Osteocyte (in vitro differentiated cells): ENCODE measurements around the gene ARHGAP22. TPM values are rescaled to one million over a fixed set of nuclear protein-coding genes. Genes with fewer than 3 reads are reported as not detected.

Source experiments
- DNase-seq: peaks from one replicate; pipeline ENCODE4 v3.0.0; 2021; ENCODE audit warnings: mixed read lengths; ENCODE audit not compliant: unreplicated experiment; ENCODE audit errors: extremely low spot score
- H3K27ac Mint-ChIP-seq: one replicate; pipeline ENCODE4 v1.8.0; 2021; ENCODE audit warnings: mild to moderate bottlenecking, mixed read lengths; ENCODE audit not compliant: unreplicated experiment
- H3K27me3 Mint-ChIP-seq: one replicate; pipeline ENCODE4 v1.8.0; 2021; ENCODE audit warnings: mixed read lengths; ENCODE audit not compliant: unreplicated experiment
- H3K36me3 Mint-ChIP-seq: one replicate; pipeline ENCODE4 v1.8.0; 2021; ENCODE audit warnings: mixed read lengths; ENCODE audit not compliant: unreplicated experiment
- H3K4me1 Mint-ChIP-seq: one replicate; pipeline ENCODE4 v1.8.0; 2021; ENCODE audit warnings: mixed read lengths; ENCODE audit not compliant: unreplicated experiment
- H3K4me3 Mint-ChIP-seq: one replicate; pipeline ENCODE4 v1.8.0; 2021; ENCODE audit warnings: mild to moderate bottlenecking, moderate library complexity, mixed read lengths; ENCODE audit not compliant: unreplicated experiment
- H3K9me3 Mint-ChIP-seq: one replicate; pipeline ENCODE4 v1.8.0; 2021; ENCODE audit warnings: mixed read lengths; ENCODE audit not compliant: unreplicated experiment
- total RNA-seq: library from RNA; stranded (reverse); gene quantifications from 2 replicates; pipeline ENCODE4 v1.2.1, GENCODE V29; 2021
- TF ChIP-seq, protein P1 (sequence below): fragments of 200-600 bp; sonication (generic); IDR thresholded peaks from 2 replicates; pipeline ENCODE4 v1.5.0; 2021; ENCODE audit warnings: antibody characterized with exemption, mild to moderate bottlenecking, moderate library complexity

Gene ARHGAP22
- total RNA-seq, 1 donor from 2014 or later = 0.64 TPM

DNA sequence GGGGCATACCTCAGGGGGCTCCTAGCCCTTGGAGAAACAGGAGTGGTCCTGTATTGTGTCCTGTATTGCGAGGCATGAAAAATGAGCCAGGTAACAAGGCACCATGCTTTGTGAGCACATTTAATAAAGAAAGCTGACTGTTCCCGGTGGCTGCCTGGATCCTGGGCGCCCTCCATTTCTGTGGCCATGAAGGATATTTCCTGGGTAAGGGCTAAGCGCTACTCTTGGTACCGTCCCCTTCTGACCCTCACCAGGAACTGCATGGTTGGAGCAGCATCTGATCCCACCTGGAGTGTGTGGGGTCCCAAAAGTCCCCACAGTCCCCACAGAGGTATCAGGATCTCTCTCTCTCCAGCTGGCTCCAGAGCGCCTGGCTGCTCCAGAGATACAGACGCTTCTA is 158.9 kb downstream of the ARHGAP22 start:
- H3K9me3 Mint-ChIP-seq = no peaks in the 10 kb centered on the region
- no peak for DNase-seq
- TF ChIP-seq, protein P1, sequence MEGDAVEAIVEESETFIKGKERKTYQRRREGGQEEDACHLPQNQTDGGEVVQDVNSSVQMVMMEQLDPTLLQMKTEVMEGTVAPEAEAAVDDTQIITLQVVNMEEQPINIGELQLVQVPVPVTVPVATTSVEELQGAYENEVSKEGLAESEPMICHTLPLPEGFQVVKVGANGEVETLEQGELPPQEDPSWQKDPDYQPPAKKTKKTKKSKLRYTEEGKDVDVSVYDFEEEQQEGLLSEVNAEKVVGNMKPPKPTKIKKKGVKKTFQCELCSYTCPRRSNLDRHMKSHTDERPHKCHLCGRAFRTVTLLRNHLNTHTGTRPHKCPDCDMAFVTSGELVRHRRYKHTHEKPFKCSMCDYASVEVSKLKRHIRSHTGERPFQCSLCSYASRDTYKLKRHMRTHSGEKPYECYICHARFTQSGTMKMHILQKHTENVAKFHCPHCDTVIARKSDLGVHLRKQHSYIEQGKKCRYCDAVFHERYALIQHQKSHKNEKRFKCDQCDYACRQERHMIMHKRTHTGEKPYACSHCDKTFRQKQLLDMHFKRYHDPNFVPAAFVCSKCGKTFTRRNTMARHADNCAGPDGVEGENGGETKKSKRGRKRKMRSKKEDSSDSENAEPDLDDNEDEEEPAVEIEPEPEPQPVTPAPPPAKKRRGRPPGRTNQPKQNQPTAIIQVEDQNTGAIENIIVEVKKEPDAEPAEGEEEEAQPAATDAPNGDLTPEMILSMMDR = no peak
- H3K27me3 Mint-ChIP-seq = no peaks in the 10 kb centered on the region
- H3K36me3 Mint-ChIP-seq = no peaks in the 10 kb centered on the region
- peaks cover 17% of the 10 kb centered on the region for H3K4me1 Mint-ChIP-seq
- no peak overlapping the region for H3K27ac Mint-ChIP-seq
- H3K4me3 Mint-ChIP-seq = no peak overlapping the region

GRCh38 chr10:48444861-48445841 is 159.7 kb downstream of the ARHGAP22 start:
- peaks cover 17% of the 10 kb centered on the region for H3K4me1 Mint-ChIP-seq
- H3K4me3 Mint-ChIP-seq = no peak overlapping the region
- no peak overlapping the region for H3K27ac Mint-ChIP-seq
- H3K9me3 Mint-ChIP-seq = no peaks in the 10 kb centered on the region
- H3K36me3 Mint-ChIP-seq = no peaks in the 10 kb centered on the region
- no peak for DNase-seq
- H3K27me3 Mint-ChIP-seq = no peaks in the 10 kb centered on the region
- TF ChIP-seq, protein P1 = no peak

- H3K27me3 Mint-ChIP-seq = no peaks in the 10 kb centered on the region
- no peaks in the 10 kb centered on the region for H3K36me3 Mint-ChIP-seq
- H3K4me1 Mint-ChIP-seq = peaks cover 17% of the 10 kb centered on the region
- DNase-seq = no peak
- no peak overlapping the region for H3K4me3 Mint-ChIP-seq
- H3K27ac Mint-ChIP-seq = no peak overlapping the region
- no peaks in the 10 kb centered on the region for H3K9me3 Mint-ChIP-seq
- TF ChIP-seq, protein P1 = peak; percentile 53
Observed at GRCh38 chr10:48444266-48444665, 160.6 kb downstream of the ARHGAP22 start.

GRCh38 chr10:48442809-48443177 is 162.1 kb downstream of the ARHGAP22 start:
- Mint-ChIP-seq H3K9me3 (no peaks in the 10 kb centered on the region), H3K4me3 (no peak overlapping the region), H3K36me3 (peaks cover 7% of the 10 kb centered on the region), H3K4me1 (peaks cover 20% of the 10 kb centered on the region), H3K27ac (no peak overlapping the region), H3K27me3 (no peaks in the 10 kb centered on the region)
- TF ChIP-seq, protein P1 = no peak
- DNase-seq = no peak

GRCh38 chr10:48442090-48442808 is 162.6 kb downstream of the ARHGAP22 start:
- peaks cover 10% of the 10 kb centered on the region for H3K36me3 Mint-ChIP-seq
- H3K27me3 Mint-ChIP-seq = no peaks in the 10 kb centered on the region
- peaks cover 20% of the 10 kb centered on the region for H3K4me1 Mint-ChIP-seq
- H3K4me3 Mint-ChIP-seq = no peak overlapping the region
- no peak for DNase-seq
- H3K27ac Mint-ChIP-seq = no peak overlapping the region
- TF ChIP-seq, protein P1 = no peak
- H3K9me3 Mint-ChIP-seq = no peaks in the 10 kb centered on the region
